Effector memory CD4-positive, alpha-beta T cell (primary cell): Measurements from ENCODE around the gene CFC1B.
"Not testable (repeated sequence)": the region's sequence is repeated elsewhere in the genome, so short reads cannot be mapped to it uniquely, and the experiment has no call there.

ENCODE experiments used
- DNase-seq, 3 donors: peaks; one replicate each; pipeline ENCODE4 v3.0.0-alpha.2; 2020
- H3K27ac ChIP-seq: 2 replicates; pipeline ENCODE4 v1.7.0; 2013; ENCODE audit warnings: mild to moderate bottlenecking, low read length, moderate library complexity; ENCODE audit not compliant: insufficient read depth, poor library complexity, severe bottlenecking
- H3K27me3 ChIP-seq: replicated peaks from 2 replicates; pipeline ENCODE4 v1.7.0; 2013; ENCODE audit warnings: mild to moderate bottlenecking, low read length; ENCODE audit not compliant: insufficient read depth, control insufficient read depth, poor library complexity, severe bottlenecking
- H3K36me3 ChIP-seq: 2 replicates; pipeline ENCODE4 v1.7.0; 2013; ENCODE audit warnings: mild to moderate bottlenecking, low read length, moderate library complexity; ENCODE audit not compliant: control insufficient read depth, insufficient read depth
- H3K4me1 ChIP-seq: 2 replicates; pipeline ENCODE4 v1.7.0; 2013; ENCODE audit warnings: low read length, mild to moderate bottlenecking; ENCODE audit not compliant: control insufficient read depth, insufficient read depth, poor library complexity, severe bottlenecking
- H3K4me3 ChIP-seq: 2 replicates; pipeline ENCODE4 v1.7.0; 2013; ENCODE audit warnings: low read length, low read depth, mild to moderate bottlenecking; ENCODE audit not compliant: insufficient read depth, poor library complexity, severe bottlenecking
- H3K9me3 ChIP-seq: 2 replicates; pipeline ENCODE4 v1.7.0; 2013; ENCODE audit warnings: mild to moderate bottlenecking, low read length, moderate library complexity; ENCODE audit not compliant: control insufficient read depth
- total RNA-seq, 3 donors: gene quantifications; one replicate each; lab custom pipeline; 2026; lab: John Stamatoyannopoulos, UW

The CFC1B gene
- 0 reads per million in 3 donors for total RNA-seq

GRCh38 chr2:130520992-130521391, at the start of gene CFC1B:
TSS of gene CFC1B (plus strand) at chr2:130521222. CDS start at chr2:130521485, 263 bp downstream.
- not testable (repeated sequence) for H3K4me3 ChIP-seq, H3K9me3 ChIP-seq, H3K27me3 ChIP-seq, H3K36me3 ChIP-seq, H3K27ac ChIP-seq, H3K4me1 ChIP-seq, DNase-seq

GRCh38 chr2:130491073-130491472, 29.9 kb upstream of the CFC1B start:
- not testable (repeated sequence) for H3K27me3 ChIP-seq, H3K27ac ChIP-seq, H3K36me3 ChIP-seq, DNase-seq, H3K4me1 ChIP-seq, H3K9me3 ChIP-seq, H3K4me3 ChIP-seq

- H3K9me3 ChIP-seq, H3K36me3 ChIP-seq, H3K4me1 ChIP-seq, DNase-seq, H3K27me3 ChIP-seq, H3K4me3 ChIP-seq, H3K27ac ChIP-seq: not testable (repeated sequence)
Observed at GRCh38 chr2:130509228-130509627, 11.8 kb upstream of the CFC1B start, which contains the start of gene POTEI. TSS of gene POTEI (minus strand) at chr2:130509328. CDS start at chr2:130509235, 93 bp downstream.

- not testable (repeated sequence) for H3K4me3 ChIP-seq, H3K9me3 ChIP-seq, H3K36me3 ChIP-seq, H3K27ac ChIP-seq, DNase-seq, H3K27me3 ChIP-seq, H3K4me1 ChIP-seq
Observed at GRCh38 chr2:130510807-130511746, 9.9 kb upstream of the CFC1B start.

- not testable (repeated sequence) for H3K27me3 ChIP-seq
Observed at GRCh38 chr2:130511747-130512451, 9.1 kb upstream of the CFC1B start.

GRCh38 chr2:130518516-130519106, 2.4 kb upstream of the CFC1B start:
- H3K9me3 ChIP-seq, H3K36me3 ChIP-seq, H3K4me1 ChIP-seq, DNase-seq, H3K27ac ChIP-seq, H3K27me3 ChIP-seq, H3K4me3 ChIP-seq: not testable (repeated sequence)

More at GRCh38 chr2:130511747-130512451, 9.1 kb upstream of the CFC1B start:
- not testable (repeated sequence) for H3K4me3 ChIP-seq, H3K36me3 ChIP-seq, H3K27ac ChIP-seq, H3K9me3 ChIP-seq, H3K4me1 ChIP-seq, DNase-seq

GRCh38 chr2:130522390-130522789, 1.4 kb downstream of the CFC1B start:
- DNase-seq, H3K36me3 ChIP-seq, H3K4me3 ChIP-seq: not testable (repeated sequence)

GRCh38 chr2:130527365-130527967, 6.4 kb downstream of the CFC1B start:
- H3K4me3 ChIP-seq, H3K9me3 ChIP-seq, H3K36me3 ChIP-seq, H3K4me1 ChIP-seq, H3K27ac ChIP-seq, DNase-seq, H3K27me3 ChIP-seq: not testable (repeated sequence)

More at GRCh38 chr2:130522390-130522789, 1.4 kb downstream of the CFC1B start:
- not testable (repeated sequence) for H3K27me3 ChIP-seq, H3K27ac ChIP-seq, H3K4me1 ChIP-seq, H3K9me3 ChIP-seq

GRCh38 chr2:130529545-130529944, 8.5 kb downstream of the CFC1B start:
- H3K9me3 ChIP-seq, H3K27ac ChIP-seq, DNase-seq, H3K4me1 ChIP-seq, H3K4me3 ChIP-seq, H3K27me3 ChIP-seq, H3K36me3 ChIP-seq: not testable (repeated sequence)
